GM21619 (cell line): Measurements from ENCODE around the gene TCP11L2.
"Not testable (repeated sequence)": the region's sequence is repeated elsewhere in the genome, so short reads cannot be mapped to it uniquely, and the experiment has no call there.

Source experiments
- ATAC-seq: cut with Tn5 transposase; IDR thresholded peaks from one replicate; pipeline ENCODE4 v1.9.1; 2021; ENCODE audit not compliant: unreplicated experiment

TCP11L2 gene

GRCh38 chr12:106282457-106283097 lies 20.0 kb upstream of the TCP11L2 start:
- peak; percentile 63 for ATAC-seq

- no peak for ATAC-seq
Observed at GRCh38 chr12:106284358-106285105, 18.0 kb upstream of the TCP11L2 start.

GRCh38 chr12:106285982-106286381 lies 16.6 kb upstream of the TCP11L2 start:
- ATAC-seq = peak; percentile 70

DNA sequence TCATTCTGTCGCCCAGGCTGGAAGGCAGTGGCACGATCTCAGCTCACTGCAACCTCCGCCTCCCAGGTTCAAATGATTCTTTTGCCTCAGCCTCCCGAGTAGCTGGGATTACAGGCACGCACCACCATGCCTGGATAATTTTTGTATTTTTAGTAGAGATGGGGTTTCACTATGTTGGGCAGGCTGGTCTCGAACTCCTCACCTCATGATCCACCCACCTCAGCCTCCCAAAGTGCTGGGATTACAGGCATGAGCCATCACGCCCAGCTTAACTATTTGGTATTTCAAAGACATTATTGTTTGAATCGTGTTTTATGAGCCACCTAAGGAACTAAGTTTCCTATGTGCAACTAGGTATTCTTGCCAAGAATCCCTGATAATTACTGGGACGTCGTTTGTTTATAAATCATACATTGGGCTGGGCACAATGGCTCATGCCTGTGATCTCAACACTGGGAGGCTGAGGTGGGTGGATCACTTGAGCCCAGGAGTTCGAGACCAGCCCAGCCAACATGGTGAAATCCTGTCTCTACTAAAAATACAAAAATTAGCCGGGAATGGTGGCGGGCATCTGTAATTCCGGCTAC lies 15.9 kb upstream of the TCP11L2 start:
- ATAC-seq = not testable (repeated sequence)

DNA sequence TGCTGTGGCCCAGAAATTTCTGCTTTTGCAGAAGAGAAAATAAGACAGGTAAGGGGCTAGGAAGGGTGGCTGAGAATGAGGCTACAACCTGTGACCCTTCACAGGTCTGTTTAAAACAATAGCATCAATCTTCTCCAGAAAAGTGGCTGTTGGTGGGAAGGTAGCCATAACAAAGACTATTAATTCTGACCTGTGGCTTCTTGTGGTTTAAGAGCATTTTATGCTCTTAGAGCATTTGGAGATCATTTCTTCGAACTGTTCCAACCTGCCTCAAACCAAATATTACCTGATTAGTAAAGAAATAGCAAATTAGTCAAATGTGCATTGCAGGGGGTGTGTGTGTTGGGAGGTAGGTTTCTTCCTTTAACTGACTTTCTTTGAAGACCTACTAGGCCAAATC lies 15.2 kb upstream of the TCP11L2 start:
- no peak for ATAC-seq

- ATAC-seq = no peak
Observed at GRCh38 chr12:106288101-106288493, 14.4 kb upstream of the TCP11L2 start.

- no peak for ATAC-seq
Observed at GRCh38 chr12:106288494-106289195, 13.9 kb upstream of the TCP11L2 start.

DNA sequence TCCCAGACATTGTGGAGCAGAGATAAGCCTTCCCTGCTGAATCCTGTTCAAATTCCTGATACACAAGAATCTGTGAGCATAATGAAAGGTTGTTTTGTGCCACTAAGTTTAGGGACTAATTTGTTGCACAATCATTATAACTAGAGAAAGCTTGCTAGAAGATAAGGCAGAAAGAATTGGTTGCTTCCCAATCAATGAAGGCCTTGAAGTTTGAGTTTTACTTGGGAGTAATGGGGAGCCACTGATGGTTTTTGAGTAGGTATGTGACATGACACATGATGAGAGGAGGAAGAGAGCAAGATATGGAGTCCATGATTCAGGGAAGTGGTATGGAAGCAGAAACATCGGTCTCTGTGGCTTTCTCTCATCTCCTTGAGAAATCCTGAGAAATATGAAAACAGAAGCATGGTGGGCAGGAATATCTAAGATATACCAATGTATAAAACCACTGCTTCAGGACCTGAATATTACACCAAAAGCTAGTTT lies 13.3 kb upstream of the TCP11L2 start:
- ATAC-seq = no peak

DNA sequence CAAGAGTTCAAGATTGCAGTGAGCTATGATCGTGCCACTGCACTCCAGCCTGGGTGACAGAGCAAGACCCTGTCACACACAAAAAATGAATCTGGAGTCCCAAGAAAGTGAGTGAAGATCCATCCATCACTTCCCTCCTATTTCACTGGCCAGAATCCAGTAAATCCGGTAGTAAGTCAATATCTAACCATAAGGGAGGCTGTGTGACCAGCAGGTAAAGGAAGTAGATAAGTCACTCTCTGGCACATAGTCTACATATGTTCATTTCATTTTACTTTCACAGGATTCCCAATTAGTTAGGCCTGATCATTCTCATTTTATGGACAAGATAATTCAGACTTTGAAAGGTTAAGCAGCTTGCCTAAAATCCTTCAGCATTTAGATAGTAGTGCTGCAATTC lies 11.9 kb upstream of the TCP11L2 start:
- no peak for ATAC-seq

GRCh38 chr12:106291342-106291741 lies 11.2 kb upstream of the TCP11L2 start:
- no peak for ATAC-seq

DNA sequence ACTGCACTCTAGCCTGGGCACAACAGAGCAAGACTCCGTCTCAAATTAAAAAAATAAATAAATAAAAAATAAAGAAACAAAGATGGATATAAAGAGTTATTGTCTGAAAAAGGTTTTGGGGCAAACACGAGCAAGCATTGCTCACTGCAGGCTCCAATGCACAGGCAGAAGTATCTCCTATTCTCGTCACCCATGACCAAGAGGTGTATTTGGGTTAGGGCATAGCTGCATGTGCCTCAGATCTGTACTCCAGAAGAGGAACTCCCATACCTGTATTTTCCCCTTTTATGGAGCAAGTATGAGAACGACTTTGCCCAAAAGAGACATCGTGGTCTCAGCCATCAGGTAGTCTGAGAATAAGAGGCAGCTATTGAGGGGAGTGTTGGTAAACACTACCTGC lies 10.2 kb upstream of the TCP11L2 start:
- no peak for ATAC-seq

DNA sequence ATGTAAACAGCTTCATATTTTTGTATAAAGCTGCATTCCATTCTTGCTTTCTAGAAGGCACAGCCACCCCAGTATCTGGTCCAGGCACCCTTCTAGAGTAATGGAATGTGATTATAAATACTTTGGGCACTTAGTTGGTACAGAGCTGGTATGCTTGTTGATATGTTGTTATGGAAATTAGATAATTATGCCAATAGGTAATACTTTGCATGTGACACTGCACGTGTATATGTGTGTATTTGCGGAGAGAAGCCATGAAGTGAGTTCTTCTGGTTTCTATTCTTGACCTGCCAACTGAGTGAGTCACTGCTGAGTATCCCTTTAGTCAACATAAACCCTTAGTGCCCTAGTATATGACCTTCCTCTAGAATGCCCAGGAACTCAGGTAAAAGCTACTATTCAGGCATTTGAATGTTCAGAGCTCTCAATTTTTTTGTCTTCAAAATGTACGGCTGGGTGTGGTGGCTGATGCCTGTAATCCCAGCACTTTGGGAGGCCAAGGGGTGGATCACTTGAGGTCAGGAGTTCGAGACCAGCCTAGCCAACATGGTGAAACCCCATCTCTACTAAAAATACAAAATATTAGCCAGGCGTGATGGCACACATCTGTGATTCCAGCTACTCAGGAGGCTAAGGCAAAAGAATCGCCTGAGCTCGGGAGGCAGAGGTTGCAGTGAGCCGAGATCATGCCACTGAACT lies 6.2 kb upstream of the TCP11L2 start:
- ATAC-seq = no peak

DNA sequence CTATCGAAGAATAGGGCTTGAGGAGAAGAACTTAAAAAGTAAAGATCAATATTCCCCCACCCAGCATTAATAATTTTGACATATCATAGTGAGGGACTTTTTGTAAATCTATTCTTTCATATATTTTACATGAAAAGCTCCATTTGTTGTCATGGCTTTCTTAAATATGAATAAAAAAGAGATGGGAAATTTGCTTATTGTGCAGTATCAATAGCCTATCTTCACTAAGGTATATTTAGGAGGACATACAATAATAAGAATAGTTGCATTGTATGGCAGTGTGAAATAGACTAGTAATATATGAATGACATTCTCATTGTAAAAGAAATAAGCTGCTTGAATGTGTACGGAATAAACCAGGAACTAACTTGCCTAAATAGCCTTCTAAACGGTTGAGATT lies 5.5 kb upstream of the TCP11L2 start:
- ATAC-seq = no peak

DNA sequence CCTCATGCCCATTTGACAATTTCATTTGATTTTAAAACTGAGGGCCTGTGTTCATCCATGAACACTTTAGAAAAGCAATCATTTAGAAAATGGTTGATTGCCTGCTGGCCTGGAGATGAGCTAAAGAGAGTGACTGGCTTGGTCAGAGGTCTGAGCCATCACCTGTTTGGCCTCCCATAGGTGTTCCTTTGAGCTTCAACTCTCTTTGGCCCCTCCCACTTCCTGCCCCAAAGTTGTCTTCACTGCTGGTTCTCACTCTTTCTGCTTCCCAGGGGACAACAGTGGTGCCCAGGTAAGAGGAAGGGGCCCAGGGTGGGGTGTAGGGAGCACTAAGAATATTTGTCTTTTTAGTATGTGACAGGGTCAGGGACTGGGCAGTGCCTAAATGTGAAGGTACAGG lies 4.9 kb upstream of the TCP11L2 start:
- no peak for ATAC-seq

DNA sequence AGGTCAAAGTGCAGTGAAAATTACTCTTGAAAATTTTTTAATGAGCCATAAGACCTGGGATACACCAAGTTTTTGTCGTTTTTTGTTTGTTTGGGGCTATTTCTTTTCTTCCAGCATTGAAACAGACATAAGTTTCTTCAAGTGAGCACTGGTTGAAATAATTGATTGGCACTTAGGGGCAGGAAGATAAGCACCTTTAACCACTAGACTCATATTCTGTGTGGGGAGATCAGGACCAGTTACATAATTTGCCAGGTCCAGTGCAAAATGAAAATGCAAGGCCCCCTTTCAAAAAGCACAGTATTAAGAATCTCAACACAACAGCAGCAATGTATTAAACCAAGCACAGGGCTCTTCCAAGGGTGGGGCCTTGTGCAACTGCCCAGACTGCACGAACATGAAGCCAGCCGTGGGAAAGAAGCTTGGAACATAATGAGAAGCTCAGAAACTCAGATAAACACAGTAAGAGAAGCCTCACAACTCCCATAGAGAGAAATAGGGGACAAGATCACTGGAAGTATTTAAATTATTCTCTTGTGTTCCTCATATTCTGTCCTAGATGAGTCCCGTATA lies 3.2 kb upstream of the TCP11L2 start:
- no peak for ATAC-seq

- ATAC-seq = no peak
Observed at GRCh38 chr12:106300761-106301160, 1.8 kb upstream of the TCP11L2 start.

GRCh38 chr12:106301241-106301610 lies 1.3 kb upstream of the TCP11L2 start:
- no peak for ATAC-seq

- peak; percentile 69 for ATAC-seq
Observed at GRCh38 chr12:106301611-106302321, 767 bp upstream of the TCP11L2 start.

- ATAC-seq = no peak
Observed at GRCh38 chr12:106303202-106303820, 778 bp downstream of the TCP11L2 start.

- no peak for ATAC-seq
Observed at GRCh38 chr12:106304001-106304421, 1.5 kb downstream of the TCP11L2 start.
